ENCODE data around the gene RPUSD2.

- TF ChIP-seq EZH2 (IDR thresholded peaks at IDR 0.05; ENCODE audit: low read length, unreplicated experiment) (no peak), CTCF (conservative IDR thresholded peaks at IDR 0.05; ENCODE audit: low read depth, low read length) (no peak), EZH2phosphoT487 (IDR thresholded peaks at IDR 0.05; ENCODE audit: borderline replicate concordance, low read length) (no peak)
These were observed 4.3 kb upstream of the RPUSD2 start, which contains the start of gene CCDC32 for GRCh38 chr15:40564591-40565332.
